LHCN-M2 (cell line): ENCODE data around the gene LSP1. TPM values are rescaled to one million over a fixed set of nuclear protein-coding genes. Genes with fewer than 3 reads are reported as not detected.

ENCODE experiments used
- DNase-seq: peaks from one replicate; pipeline ENCODE4 v3.0.0-alpha.2; 2012; ENCODE audit warnings: low read depth
- total RNA-seq: library from RNA; depleted of rRNA; stranded (reverse); fragments of >200 nt; gene quantifications from 2 replicates; pipeline ENCODE4 v1.2.3, GENCODE V29; 2014

The LSP1 gene
- total RNA-seq, 1 experiment from 2014 or later: 311 TPM

GRCh38 chr11:1915795-1916131, 62.9 kb downstream of the LSP1 start:
- DNase-seq: no peak

GRCh38 chr11:1916132-1916985, 63.5 kb downstream of the LSP1 start:
- DNase-seq: peak; percentile 15

- DNase-seq: peak; percentile 57
Measured at GRCh38 chr11:1916986-1917522, 64.2 kb downstream of the LSP1 start.

GRCh38 chr11:1917523-1918435, 64.9 kb downstream of the LSP1 start:
- DNase-seq: peak; percentile 31

DNA sequence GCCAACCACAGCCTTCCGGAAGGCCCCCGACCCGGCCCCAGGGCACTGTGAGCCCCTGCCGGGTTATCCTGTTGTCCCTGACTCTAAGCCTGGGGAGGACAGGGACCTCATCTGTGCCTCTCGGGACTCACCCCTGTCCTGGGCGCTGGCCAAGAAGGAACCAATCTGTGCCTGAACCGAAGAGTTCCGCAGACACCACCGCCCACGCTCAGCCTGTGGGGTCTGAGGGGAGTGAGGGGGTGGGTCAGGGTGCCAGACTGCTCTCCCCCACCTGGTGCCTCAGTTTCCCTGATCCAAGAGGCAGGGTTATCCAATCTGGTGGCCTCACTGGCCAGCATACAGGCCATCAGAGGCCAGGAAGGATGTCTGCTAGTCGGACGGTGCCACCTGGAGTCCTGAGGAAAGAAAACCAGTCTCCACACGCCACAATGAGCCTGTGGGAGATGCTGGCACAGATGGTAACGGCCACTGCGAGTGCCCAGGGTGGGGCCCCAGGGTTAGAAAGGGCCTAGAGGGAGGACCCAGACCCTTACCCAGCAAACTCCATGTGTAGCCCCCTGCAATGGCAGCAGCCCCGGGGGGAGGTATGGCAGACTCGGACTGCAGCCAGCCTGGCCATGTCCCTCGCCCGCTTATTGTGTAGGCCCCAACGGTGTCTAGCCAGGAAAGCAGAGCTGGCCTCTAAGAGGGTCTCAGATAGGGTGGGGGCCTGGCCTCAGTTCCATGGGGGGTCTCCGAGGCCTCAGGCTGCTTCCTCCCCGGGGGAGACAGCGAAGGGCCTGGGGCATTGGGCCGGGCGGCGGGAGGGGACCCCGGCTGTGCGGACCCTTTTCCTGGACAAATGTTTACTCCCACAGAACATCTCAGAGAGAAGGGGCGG, 65.8 kb downstream of the LSP1 start:
- no peak for DNase-seq

- no peak for DNase-seq
Measured at GRCh38 chr11:1919391-1920127, 66.7 kb downstream of the LSP1 start, which contains the start of gene TNNT3. TNNT3 (plus strand) TSS chr11:1919703; CDS start chr11:1922875, 3,172 bp downstream.

- DNase-seq: no peak
Measured at GRCh38 chr11:1920128-1920908, 67.4 kb downstream of the LSP1 start.

DNA sequence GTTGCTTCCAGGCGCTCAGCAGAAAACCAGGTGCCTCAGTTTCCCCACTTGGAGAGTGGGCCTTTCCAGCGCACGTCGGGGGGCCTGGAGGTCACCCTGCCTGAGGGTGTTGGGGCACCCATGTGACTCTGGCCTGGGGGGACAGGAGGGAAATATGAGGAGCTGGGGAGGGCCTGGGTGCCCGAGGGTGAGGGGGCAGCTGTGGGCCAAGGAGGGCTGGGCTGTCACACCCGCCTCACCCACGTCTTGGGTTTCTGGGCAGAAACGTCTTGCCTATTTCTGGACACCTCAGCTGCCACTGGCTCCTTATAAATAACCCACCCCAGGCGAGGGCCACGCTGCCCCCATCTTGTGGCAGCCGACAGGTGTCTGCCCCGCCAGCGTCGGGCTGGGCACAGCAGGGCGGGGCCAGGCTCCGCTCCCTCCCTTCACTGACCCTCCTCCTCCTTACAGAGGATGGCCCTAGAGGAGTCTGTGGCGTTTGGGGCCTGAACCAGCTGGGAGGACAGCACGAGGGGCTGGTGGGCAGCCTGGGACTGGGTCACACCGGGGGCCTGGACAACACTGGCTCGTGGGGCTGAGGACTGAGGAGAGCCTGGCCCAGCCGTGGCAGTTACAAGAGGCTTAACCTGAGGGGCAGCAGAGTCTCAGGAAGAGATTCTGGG, 68.2 kb downstream of the LSP1 start:
- peak; percentile 40 for DNase-seq

DNA sequence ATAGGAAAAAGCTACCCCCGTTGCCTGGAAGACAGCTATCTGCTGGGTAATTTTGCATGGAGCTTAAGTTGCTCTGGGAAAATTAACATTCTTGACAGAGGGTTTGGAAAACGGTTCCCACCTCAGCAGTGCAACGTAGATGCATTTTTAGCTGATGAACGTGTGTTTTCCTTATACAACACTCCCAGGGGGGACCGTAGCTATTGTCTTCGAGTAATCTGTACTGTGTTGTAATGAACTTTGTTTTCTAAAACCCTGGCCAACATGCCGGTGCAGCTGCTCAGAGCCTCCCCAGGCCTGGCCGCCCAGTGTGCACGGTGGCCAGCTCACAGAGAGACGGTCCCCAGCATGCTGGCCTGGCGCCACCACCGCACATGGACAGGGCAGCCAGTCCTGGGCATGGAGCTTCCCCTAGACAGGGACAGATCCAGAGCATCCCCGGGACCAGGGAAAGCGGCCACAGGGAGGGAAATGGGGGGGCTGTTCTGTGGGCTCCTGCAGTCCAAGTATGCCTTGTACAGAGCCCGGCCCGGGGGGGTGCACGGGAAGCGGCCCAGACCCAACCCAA, 68.8 kb downstream of the LSP1 start:
- DNase-seq: peak; percentile 64

- no peak for DNase-seq
Measured at GRCh38 chr11:1922481-1923081, 69.7 kb downstream of the LSP1 start.

DNA sequence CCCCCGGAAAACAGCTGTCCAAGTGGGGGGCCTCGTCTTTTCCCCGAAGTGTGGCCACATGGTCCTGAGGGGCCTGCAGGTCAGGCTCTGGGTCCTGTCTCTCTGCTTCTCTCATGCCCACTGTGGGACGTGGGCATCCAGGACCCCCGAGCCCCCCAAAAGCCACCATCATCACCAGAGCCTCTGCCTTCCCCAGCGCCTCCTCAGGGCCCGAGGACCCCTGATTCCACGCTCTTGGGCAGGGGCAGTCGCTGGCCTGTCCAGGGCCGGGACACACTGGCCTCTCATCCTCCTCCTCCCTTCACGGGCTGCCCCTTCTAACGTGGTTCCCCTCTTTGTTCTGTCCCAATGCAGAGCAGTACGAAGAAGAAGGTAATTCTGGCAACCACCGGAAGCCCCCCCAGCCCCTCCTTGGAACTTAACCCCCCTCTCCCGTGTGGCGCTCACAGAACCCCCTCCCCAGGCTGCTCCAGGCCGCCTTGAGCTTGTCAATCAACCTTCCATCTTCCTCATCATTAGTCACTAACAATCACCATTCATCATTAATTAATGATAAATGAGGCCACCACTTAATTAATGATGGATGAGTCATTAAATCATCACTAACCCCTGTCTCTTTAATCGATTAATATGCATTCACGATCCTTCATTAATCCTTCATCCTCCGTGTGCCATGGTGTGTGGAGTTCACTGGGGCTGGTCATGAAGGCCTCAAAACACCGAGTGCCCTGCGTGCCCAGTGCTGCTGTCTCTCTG, 70.5 kb downstream of the LSP1 start:
- DNase-seq: no peak

DNA sequence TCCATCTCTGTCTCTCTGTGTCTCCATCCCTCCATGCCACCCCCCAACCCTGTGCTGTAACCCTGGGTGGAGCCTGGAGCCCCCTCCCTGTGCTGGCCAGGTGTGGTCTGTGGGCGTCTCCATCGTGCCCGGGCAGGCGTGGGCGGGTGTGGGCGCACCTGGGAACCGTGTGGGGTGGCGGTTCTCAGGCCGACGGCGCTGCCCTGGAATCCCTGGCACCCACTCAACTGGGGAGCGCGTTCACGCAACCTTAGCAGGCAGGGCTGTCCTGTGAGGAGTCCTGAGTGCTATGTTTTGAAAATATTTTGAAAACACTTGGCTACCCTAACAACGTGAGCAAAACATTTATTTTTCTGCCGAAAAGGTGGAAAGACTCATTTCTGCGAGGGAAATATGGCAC, 71.3 kb downstream of the LSP1 start:
- no peak for DNase-seq

DNA sequence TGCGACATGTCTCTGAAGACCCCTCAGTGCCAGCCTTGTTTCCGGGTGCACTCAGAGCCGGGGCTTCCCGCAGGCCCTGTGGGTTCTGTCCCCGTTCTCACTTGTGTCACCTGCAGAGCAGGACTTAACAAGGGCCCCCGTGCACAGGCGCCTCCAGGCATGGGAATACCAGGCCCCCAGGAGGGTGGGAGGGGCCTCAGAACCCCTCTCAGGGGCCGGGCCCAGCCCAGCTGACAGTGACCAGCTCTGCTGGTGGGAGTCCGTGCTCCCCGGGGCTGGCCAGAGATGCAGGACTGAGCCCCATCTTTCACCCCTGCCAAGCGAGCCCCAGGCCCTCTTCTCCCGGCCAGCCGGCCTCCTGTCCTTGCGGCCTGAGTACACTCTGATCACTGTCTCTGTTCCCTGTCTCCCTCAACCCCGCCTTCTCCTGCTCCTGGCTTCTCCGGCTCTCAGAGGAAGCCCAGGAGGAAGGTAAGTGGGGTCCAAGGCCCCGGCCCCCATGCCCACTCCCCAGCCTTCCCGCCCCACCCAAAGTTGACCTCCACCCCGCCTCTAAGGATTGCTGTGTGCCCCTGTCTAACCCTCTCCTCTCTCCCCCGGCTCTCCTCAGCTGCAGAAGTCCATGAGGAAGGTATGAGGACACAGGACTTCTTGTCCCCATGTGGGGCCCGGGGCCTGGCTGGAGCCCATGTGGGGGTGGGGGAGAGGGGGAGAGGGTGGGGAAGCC, 71.9 kb downstream of the LSP1 start:
- no peak for DNase-seq

DNA sequence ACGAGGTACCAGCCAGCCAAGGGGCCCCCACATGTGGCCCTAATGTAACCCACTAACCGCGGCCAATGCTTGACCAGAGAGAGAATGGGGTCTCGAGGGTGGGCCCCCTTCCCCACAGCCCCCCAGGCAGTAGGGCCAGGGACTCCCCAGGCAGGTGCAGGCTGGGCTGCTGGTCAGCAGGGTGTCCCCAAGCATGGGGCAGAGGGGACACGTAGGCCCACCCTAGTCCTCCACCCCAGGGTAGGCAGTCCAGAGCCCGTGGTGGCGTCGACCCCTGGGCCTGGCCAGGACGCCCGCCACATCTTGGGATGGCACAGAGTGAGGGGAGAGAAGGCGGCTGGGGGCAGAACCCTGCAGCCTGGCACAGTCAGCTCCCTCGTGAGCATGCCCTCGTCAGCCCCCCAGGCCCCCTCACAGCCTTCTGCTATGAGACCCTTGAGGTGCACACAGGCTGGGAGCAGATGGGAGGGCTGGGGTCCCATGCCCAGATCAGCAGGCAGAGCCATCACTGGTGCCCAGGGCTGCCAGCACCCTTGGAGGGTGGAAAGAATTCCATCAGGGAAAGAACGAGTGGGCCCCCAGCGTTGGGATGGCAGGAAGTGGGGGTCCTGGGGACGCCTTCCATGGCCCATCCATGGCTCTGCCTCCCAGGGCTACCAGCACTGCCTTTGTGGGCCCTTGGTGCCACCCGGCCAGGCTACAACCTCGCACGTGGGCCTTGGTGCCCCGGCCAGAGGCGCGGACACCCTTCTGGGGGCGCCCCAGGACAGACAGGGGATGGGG, 72.7 kb downstream of the LSP1 start:
- DNase-seq: no peak

DNA sequence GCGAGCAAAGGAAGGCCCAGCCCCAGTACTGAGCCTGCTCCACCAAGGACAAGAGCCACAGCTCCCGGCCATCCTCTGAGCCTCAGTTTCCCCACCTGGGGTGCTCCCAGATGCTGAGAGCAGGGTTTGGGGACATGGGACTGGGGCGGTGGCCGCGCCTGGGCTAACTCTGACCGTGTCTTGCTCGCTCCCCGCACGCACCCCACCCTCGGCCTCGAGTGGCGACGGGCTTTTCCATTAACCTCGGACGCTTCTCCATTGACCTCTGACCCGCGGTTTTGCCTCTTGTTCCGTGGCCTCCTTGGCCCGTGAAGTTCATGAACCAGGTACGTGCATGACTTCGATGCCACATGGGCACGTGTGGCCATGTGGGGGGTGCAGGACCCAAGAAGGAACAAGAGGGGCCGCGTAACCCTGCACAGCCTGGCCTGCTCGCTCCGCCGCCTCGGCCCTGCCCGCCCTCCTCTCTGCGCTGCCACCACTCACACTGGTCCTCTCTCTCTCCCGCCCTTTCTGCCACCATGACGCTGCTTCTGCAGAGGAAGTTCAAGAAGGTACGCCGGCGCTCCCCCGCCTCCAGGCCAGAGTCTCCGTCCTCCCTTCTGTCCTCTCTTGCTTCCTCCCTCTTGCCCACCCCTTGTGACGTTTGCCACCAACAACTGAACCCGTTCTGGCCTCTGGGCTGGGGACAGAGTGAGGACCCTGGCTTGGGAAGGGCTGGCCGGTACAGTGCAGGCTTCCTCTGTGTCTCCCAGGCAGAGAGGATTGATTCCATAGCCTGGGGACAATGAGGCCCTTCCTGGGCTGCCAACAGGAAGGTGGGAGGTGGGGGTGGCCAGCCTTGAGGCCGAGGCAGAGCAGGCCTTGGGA, 73.5 kb downstream of the LSP1 start:
- DNase-seq: no peak
